ENCODE data around the gene MEGF6.

DNA sequence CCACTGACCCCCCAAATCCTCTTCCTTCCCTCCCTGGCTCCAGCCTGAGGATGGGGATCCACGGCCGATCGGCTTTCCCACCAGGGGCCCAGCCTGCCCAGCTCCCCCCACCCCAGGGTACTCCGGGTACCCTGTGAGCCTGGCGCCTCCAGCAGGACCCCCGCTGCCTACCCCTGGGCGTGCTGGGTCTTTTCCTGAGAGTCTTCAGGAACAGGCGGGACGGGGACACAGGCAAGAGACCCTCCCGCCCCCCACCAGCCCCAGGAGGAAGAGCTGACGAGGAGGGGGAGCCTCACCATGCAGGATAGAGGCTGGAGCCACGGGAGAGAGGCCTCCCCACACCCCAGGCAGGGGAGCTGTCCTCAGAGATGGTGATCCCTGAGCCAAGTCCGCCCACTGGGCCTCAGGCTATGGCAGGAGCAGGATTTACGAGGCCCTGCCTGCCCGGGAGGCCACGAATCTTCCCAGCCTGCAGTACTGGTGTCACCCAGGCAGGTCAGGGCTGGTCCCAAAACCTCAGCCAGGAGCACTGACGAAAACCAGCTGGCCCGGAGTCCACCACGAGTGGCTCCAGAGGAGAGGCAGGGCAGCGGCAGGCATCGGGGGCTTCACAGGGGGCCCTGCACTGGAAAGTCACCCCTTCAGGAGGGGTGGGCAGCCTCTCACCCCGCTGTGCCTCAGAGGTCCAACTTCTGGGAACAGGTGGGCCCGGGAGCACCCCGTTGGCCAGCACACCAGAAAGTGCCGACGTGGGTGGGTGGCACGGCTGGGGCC lies 58.0 kb downstream of the MEGF6 start:
- TF ChIP-seq EZH2 (IDR thresholded peaks at IDR 0.05; ENCODE audit: borderline replicate concordance, insufficient read depth, low read depth, low read length, poor library complexity, severe bottlenecking) (no peak), CTCF (IDR thresholded peaks at IDR 0.05) (no peak)
